Upper lobe of left lung (tissue), 6 donors: ENCODE data around the gene SFXN2. TPM values are rescaled to one million over a fixed set of nuclear protein-coding genes. Genes with fewer than 3 reads are reported as not detected.

Experiments used
- ATAC-seq, 2 donors: fragments of 200-7000 bp; cut with Tn5 transposase; one replicate each; pipeline ENCODE4 v1.9.1; 2022; ENCODE audit warnings: mild to moderate bottlenecking in 2 of 2, moderate library complexity in 2 of 2; ENCODE audit not compliant: low FRiP score in 2 of 2
- DNase-seq, 2 donors: peaks; one replicate each; pipeline ENCODE4 v3.0.0-alpha.2; 2019 to 2020
- H3K27ac ChIP-seq, 4 donors: fragments of 200-600 bp; sonication (generic); one replicate each; pipeline ENCODE4 v1.5.1; 2016 to 2019
- H3K27me3 ChIP-seq, 4 donors: fragments of 200-600 bp; sonication (generic); one replicate each; pipeline ENCODE4 v1.5.1; 2017 to 2019
- H3K36me3 ChIP-seq, 4 donors: fragments of 200-600 bp; sonication (generic); one replicate each; pipeline ENCODE4 v1.5.1; 2016 to 2019
- H3K4me1 ChIP-seq, 4 donors: fragments of 200-600 bp; sonication (generic); one replicate each; pipeline ENCODE4 v1.5.1; 2018 to 2019
- H3K4me3 ChIP-seq, 4 donors: fragments of 200-600 bp; sonication (generic); one replicate each; pipeline ENCODE4 v1.5.1; 2017 to 2019; ENCODE audit warnings: mild to moderate bottlenecking in 2 of 4, moderate library complexity in 1 of 4
- H3K9me3 ChIP-seq, 4 donors: fragments of 200-600 bp; sonication (generic); one replicate each; pipeline ENCODE4 v1.5.1; 2018 to 2019
- EP300 ChIP-seq, 4 donors: sonication (generic); formaldehyde crosslinking; IDR thresholded peaks; one replicate each; pipeline ENCODE4 v1.5.1; 2017; ENCODE audit warnings: antibody characterized with exemption in 4 of 4, control low read depth in 2 of 4
- POLR2A ChIP-seq, 4 donors: fragments of 450-650 bp; IDR thresholded peaks; one replicate each; pipeline ENCODE4 v1.5.1; 2016 to 2017; ENCODE audit warnings: antibody characterized with exemption in 4 of 4, mild to moderate bottlenecking in 2 of 4
- POLR2AphosphoS5 ChIP-seq, 2 donors: sonication (generic); formaldehyde crosslinking; IDR thresholded peaks; one replicate each; pipeline ENCODE4 v1.5.1; 2017; ENCODE audit warnings: antibody characterized with exemption in 2 of 2
- WGBS, 2 donors: methylation state at CpG; one replicate each; pipeline ENCODE4 v1.1.5; 2017 to 2018; 5-methylcytosine and 5-hydroxymethylcytosine counted together
- total RNA-seq, 6 donors: library from RNA; depleted of rRNA in 4 of 6; stranded (reverse); fragments of >200 nt in 4 of 6; gene quantifications; one replicate each; pipeline versions ENCODE4 v1.1.0 to v1.2.1, GENCODE V29; 2016 to 2021
- TF ChIP-seq, protein P1 (sequence below), 6 experiments: fragments of 450-650 bp in 4 of 6; fragments of 200-600 bp in 2 of 6; sonication (generic) in 2 of 6; IDR thresholded peaks; one replicate each; pipeline ENCODE4 v1.5.1; 2016 to 2019; ENCODE audit warnings: antibody characterized with exemption in 6 of 6
- donor health status: DM: no; HTN: no; CAD: no; lungs with moderate emphysema.
- donor health status: DM: no; HTN: yes; CAD: no; lungs with severe emphysema.

SFXN2 gene
- total RNA-seq, 6 donors from 2014 or later: 3.9 to 28.3 (median 8.0) TPM

DNA sequence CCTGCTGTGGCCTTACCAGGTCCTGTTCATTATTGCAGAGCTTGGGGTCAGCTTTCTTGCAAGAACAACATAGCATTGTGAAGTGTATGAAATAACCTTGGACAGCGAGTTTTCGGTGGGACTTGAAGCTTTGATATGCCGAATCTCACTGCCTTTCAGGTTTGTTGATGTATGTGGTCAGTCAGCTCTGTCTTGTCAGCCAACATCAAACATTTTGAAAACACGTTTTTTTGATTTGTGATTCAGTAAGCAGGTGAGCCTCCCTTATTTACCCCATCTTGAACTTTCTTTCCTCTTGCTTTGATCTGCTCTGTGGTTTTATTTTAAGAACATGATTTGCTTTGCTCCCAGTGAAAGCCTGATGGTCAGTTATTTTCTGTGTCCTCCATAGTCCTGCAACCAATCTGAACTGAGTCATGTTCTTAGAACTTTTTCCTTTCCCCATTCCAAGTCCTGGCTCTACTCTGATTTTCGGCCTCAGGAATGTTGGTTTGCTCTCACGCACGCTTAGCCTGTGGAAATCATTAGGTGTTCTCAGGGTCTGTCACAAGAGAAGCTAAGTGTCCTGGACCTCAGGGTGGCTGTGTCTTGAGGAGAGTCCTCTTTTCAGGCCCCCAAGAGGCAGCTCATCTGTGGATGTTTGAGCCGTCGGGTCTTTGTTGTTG is 38.0 kb downstream of the SFXN2 start:
- WGBS, 2 donors: 78% methylated on average over 9 of the region's 9 CpGs
- Histone ChIP-seq H3K27me3 (no peaks in the 10 kb centered on the region), H3K27ac (peak overlapping the region; percentile 69 to 74 (median 71)), H3K4me3 (no peak overlapping the region), H3K4me1 (peaks cover 14 to 32% (median 21%) of the 10 kb centered on the region in 4 donors), H3K9me3 (no peaks in the 10 kb centered on the region), H3K36me3 (no peaks in the 10 kb centered on the region)
- TF ChIP-seq EP300 (IDR thresholded peaks at IDR 0.05): peak in 1 of 4 donors; percentile 10
- TF ChIP-seq, protein P1, sequence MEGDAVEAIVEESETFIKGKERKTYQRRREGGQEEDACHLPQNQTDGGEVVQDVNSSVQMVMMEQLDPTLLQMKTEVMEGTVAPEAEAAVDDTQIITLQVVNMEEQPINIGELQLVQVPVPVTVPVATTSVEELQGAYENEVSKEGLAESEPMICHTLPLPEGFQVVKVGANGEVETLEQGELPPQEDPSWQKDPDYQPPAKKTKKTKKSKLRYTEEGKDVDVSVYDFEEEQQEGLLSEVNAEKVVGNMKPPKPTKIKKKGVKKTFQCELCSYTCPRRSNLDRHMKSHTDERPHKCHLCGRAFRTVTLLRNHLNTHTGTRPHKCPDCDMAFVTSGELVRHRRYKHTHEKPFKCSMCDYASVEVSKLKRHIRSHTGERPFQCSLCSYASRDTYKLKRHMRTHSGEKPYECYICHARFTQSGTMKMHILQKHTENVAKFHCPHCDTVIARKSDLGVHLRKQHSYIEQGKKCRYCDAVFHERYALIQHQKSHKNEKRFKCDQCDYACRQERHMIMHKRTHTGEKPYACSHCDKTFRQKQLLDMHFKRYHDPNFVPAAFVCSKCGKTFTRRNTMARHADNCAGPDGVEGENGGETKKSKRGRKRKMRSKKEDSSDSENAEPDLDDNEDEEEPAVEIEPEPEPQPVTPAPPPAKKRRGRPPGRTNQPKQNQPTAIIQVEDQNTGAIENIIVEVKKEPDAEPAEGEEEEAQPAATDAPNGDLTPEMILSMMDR (IDR thresholded peaks at IDR 0.05): no peak
- DNase-seq: no peak
- ATAC-seq: peak; percentile 41 to 85

DNA sequence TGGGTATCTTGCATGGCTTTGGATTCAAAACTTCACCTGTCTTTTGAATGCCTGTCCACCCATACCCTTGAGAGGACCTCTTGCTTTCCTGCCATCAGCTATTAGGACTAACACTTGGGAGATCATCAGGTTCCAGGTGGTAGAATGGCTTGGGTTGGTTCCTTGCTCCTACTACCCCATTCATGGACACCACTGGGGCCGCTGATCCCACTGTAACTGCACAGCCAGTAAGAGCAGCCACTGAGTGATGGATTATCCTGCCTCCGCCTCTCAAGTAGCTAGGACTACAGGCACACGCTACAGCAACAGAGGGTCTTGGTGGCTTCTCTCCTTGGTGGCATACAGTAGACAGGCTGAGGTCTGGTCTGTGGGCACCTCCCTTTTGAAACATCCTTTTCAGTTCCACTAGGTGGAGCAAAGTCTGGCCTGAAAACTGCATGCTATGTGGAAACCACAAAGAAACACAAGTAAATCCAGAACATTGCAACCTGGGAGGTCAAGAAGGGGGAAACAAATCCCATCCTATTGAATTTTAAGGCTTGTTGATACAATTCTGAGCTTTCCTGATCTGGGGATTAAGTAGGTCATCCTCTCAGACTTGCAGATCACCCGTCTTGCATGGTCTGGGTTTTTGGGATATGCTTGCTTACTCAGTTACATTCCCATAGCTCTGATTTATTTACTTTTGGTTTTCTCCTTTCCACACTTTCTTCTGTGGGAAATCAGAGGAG is 38.7 kb downstream of the SFXN2 start:
- WGBS, 2 donors: 77 to 87% methylated on average over 3 to 4 of the region's 4 CpGs
- Histone ChIP-seq H3K27ac (peak overlapping the region; percentile 69 to 74 (median 71)), H3K9me3 (no peaks in the 10 kb centered on the region), H3K27me3 (no peaks in the 10 kb centered on the region), H3K36me3 (no peaks in the 10 kb centered on the region), H3K4me1 (peaks cover 14 to 33% (median 21%) of the 10 kb centered on the region in 4 donors), H3K4me3 (no peak overlapping the region)
- DNase-seq (peak in 1 of 2 donors; percentile 37), ATAC-seq (peak; percentile 60 to 86)
- no peak for TF ChIP-seq POLR2A (IDR thresholded peaks at IDR 0.05)
- TF ChIP-seq, protein P1 (IDR thresholded peaks at IDR 0.05): peak; percentile 29 to 72 (median 54)
- no peak for TF ChIP-seq EP300 (IDR thresholded peaks at IDR 0.05)
- no peak for TF ChIP-seq POLR2AphosphoS5 (IDR thresholded peaks at IDR 0.05)

- Histone ChIP-seq H3K27me3 (no peaks in the 10 kb centered on the region), H3K9me3 (no peaks in the 10 kb centered on the region), H3K36me3 (no peaks in the 10 kb centered on the region), H3K27ac (peak overlapping the region; percentile 69 to 74 (median 71)), H3K4me3 (no peak overlapping the region), H3K4me1 (peaks cover 20 to 39% (median 27%) of the 10 kb centered on the region in 4 donors)
- ATAC-seq (peak in 1 of 2 donors; percentile 58), DNase-seq (no peak)
- WGBS, 2 donors: 80 to 85% methylated on average over 1 of the region's 1 CpG
- TF ChIP-seq POLR2AphosphoS5 (IDR thresholded peaks at IDR 0.05) (no peak), EP300 (IDR thresholded peaks at IDR 0.05) (no peak), POLR2A (IDR thresholded peaks at IDR 0.05) (no peak)
- TF ChIP-seq, protein P1 (IDR thresholded peaks at IDR 0.05): no peak
Observed at GRCh38 chr10:102753718-102754117, 39.3 kb downstream of the SFXN2 start.

GRCh38 chr10:102757323-102757722 is 42.9 kb downstream of the SFXN2 start:
- ATAC-seq (no peak), DNase-seq (no peak)
- Histone ChIP-seq H3K36me3 (no peaks in the 10 kb centered on the region), H3K9me3 (no peaks in the 10 kb centered on the region), H3K27ac (no peak overlapping the region), H3K4me1 (peaks cover 18 to 42% (median 28%) of the 10 kb centered on the region in 4 donors), H3K4me3 (no peak overlapping the region), H3K27me3 (no peaks in the 10 kb centered on the region)
- TF ChIP-seq EP300 (IDR thresholded peaks at IDR 0.05) (no peak), POLR2AphosphoS5 (IDR thresholded peaks at IDR 0.05) (no peak), POLR2A (IDR thresholded peaks at IDR 0.05) (no peak)
- TF ChIP-seq, protein P1 (IDR thresholded peaks at IDR 0.05): no peak
- WGBS, 2 donors: 87 to 91% methylated on average over 6 of the region's 6 CpGs
